ENCODE data around the gene KRTAP20-4. TPM values are rescaled to one million over a fixed set of nuclear protein-coding genes. Genes with fewer than 3 reads are reported as not detected.

Gene KRTAP20-4
- total RNA-seq (2022) (not detected in 2 replicates), Bru-seq, nascent RNA (not detected), BruChase-seq, experiment 1, labeled RNA remaining after a 2-hour chase (not detected), BruChase-seq, experiment 2, labeled RNA remaining after a 6-hour chase (not detected)
- long read RNA-seq: 0 reads

- H3K4me3 ChIP-seq (ENCODE audit: low read depth, low read length): no peak within 1 kb of the TSS
- H3K27ac Mint-ChIP-seq (ENCODE audit: unreplicated experiment): no peak within 1 kb of the TSS
- H3K36me3 ChIP-seq (ENCODE audit: control insufficient read depth, insufficient read depth, low read length): no peaks in the 10 kb centered on the region
- no peaks in the 10 kb centered on the region for H3K27me3 Mint-ChIP-seq (ENCODE audit: insufficient read depth, unreplicated experiment)
- H3K36me3 Mint-ChIP-seq (ENCODE audit: insufficient read depth, unreplicated experiment): no peaks in the 10 kb centered on the region
- H3K9me3 ChIP-seq: no peaks in the 10 kb centered on the region
- no TSS peak for BruUV-seq (replicated peaks)
- ChIA-PET POLR2A (no interaction called here), CTCF (no interaction called here)
- no peaks in the 10 kb centered on the region for H3K4me1 Mint-ChIP-seq (ENCODE audit: low read depth, unreplicated experiment)
- H3K27me3 ChIP-seq (replicated peaks; ENCODE audit: control insufficient read depth, insufficient read depth, low read length): no peaks in the 10 kb centered on the region
- no peak for DNase-seq
- no peak within 1 kb of the TSS for H3K4me3 Mint-ChIP-seq (ENCODE audit: unreplicated experiment)
- no peaks in the 10 kb centered on the region for H3K9me3 Mint-ChIP-seq (ENCODE audit: unreplicated experiment)
- no peaks in the 10 kb centered on the region for H3K4me1 ChIP-seq
- TF ChIP-seq, protein P1, sequence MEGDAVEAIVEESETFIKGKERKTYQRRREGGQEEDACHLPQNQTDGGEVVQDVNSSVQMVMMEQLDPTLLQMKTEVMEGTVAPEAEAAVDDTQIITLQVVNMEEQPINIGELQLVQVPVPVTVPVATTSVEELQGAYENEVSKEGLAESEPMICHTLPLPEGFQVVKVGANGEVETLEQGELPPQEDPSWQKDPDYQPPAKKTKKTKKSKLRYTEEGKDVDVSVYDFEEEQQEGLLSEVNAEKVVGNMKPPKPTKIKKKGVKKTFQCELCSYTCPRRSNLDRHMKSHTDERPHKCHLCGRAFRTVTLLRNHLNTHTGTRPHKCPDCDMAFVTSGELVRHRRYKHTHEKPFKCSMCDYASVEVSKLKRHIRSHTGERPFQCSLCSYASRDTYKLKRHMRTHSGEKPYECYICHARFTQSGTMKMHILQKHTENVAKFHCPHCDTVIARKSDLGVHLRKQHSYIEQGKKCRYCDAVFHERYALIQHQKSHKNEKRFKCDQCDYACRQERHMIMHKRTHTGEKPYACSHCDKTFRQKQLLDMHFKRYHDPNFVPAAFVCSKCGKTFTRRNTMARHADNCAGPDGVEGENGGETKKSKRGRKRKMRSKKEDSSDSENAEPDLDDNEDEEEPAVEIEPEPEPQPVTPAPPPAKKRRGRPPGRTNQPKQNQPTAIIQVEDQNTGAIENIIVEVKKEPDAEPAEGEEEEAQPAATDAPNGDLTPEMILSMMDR (IDR thresholded peaks at IDR 0.05; ENCODE audit: insufficient read depth in 1 of 2, low read depth in 1 of 2, low read length in 1 of 2, severe bottlenecking in 1 of 2, unreplicated experiment in 1 of 2): no peak
- intact Hi-C loops (cut with micrococcal nuclease; ENCODE audit: unreplicated experiment): no loop called here
Measured at GRCh38 chr21:30620522-30620921, at the start of gene KRTAP20-4. TSS of gene KRTAP20-4 (plus strand) at chr21:30620627.

- CTCF ChIA-PET: no interaction called here
- Mint-ChIP-seq H3K4me3 (ENCODE audit: unreplicated experiment) (no peak overlapping the region), H3K9me3 (ENCODE audit: unreplicated experiment) (no peaks in the 10 kb centered on the region), H3K4me1 (ENCODE audit: low read depth, unreplicated experiment) (no peaks in the 10 kb centered on the region), H3K36me3 (ENCODE audit: insufficient read depth, unreplicated experiment) (no peaks in the 10 kb centered on the region), H3K27ac (ENCODE audit: unreplicated experiment) (no peak overlapping the region), H3K27me3 (ENCODE audit: insufficient read depth, unreplicated experiment) (peaks cover 3% of the 10 kb centered on the region)
- TF ChIP-seq, protein P1 (IDR thresholded peaks at IDR 0.05; ENCODE audit: insufficient read depth in 1 of 2, low read depth in 1 of 2, low read length in 1 of 2, severe bottlenecking in 1 of 2, unreplicated experiment in 1 of 2): no peak
- Histone ChIP-seq H3K4me1 (no peaks in the 10 kb centered on the region), H3K36me3 (ENCODE audit: control insufficient read depth, insufficient read depth, low read length) (no peaks in the 10 kb centered on the region), H3K9me3 (no peaks in the 10 kb centered on the region), H3K4me3 (ENCODE audit: low read depth, low read length) (no peak overlapping the region), H3K27me3 (replicated peaks; ENCODE audit: control insufficient read depth, insufficient read depth, low read length) (no peaks in the 10 kb centered on the region)
- no peak for DNase-seq
- POLR2A ChIA-PET: no interaction called here
- no TSS peak for BruUV-seq (replicated peaks)
- intact Hi-C loops (cut with micrococcal nuclease; ENCODE audit: unreplicated experiment): no loop called here
Measured at GRCh38 chr21:30577766-30578165, 42.7 kb upstream of the KRTAP20-4 start.

DNA sequence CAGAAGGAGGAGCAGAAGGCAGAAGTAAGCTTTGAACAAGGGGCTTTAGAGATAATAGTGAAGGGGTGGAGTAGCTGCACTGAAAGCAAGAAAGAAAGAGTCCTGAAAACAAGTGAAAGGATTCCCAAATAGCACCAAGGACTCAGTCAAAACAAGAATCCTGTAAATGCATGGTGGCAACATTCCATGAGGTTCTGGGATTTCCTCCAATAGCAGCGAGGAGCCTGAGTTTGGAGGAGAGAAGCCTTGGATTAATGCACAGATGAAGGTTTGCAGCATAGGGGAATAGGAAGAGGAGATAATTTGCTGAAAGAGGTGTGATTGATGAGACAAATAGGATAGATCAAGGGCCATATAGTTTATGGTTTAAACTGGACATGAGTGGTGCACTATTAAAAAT is 41.1 kb upstream of the KRTAP20-4 start:
- Mint-ChIP-seq H3K27me3 (ENCODE audit: insufficient read depth, unreplicated experiment) (peaks cover 5% of the 10 kb centered on the region), H3K4me1 (ENCODE audit: low read depth, unreplicated experiment) (no peaks in the 10 kb centered on the region), H3K27ac (ENCODE audit: unreplicated experiment) (no peak overlapping the region), H3K4me3 (ENCODE audit: unreplicated experiment) (no peak overlapping the region), H3K36me3 (ENCODE audit: insufficient read depth, unreplicated experiment) (no peaks in the 10 kb centered on the region), H3K9me3 (ENCODE audit: unreplicated experiment) (no peaks in the 10 kb centered on the region)
- intact Hi-C loops (cut with micrococcal nuclease; ENCODE audit: unreplicated experiment): no loop called here
- no peaks in the 10 kb centered on the region for H3K36me3 ChIP-seq (ENCODE audit: control insufficient read depth, insufficient read depth, low read length)
- ChIA-PET CTCF (no interaction called here), POLR2A (no interaction called here)
- DNase-seq: no peak
- no peaks in the 10 kb centered on the region for H3K9me3 ChIP-seq
- H3K27me3 ChIP-seq (replicated peaks; ENCODE audit: control insufficient read depth, insufficient read depth, low read length): no peaks in the 10 kb centered on the region
- no peaks in the 10 kb centered on the region for H3K4me1 ChIP-seq
- TF ChIP-seq, protein P1 (IDR thresholded peaks at IDR 0.05; ENCODE audit: insufficient read depth in 1 of 2, low read depth in 1 of 2, low read length in 1 of 2, severe bottlenecking in 1 of 2, unreplicated experiment in 1 of 2): no peak
- BruUV-seq (replicated peaks): no TSS peak
- no peak overlapping the region for H3K4me3 ChIP-seq (ENCODE audit: low read depth, low read length)
